ENCODE data around the gene ZFP69. TPM values are rescaled to one million over a fixed set of nuclear protein-coding genes. Genes with fewer than 3 reads are reported as not detected.

The ZFP69 gene
- total RNA-seq, 2 experiments from 2014 or later: 4.3 to 5.6 TPM

DNA sequence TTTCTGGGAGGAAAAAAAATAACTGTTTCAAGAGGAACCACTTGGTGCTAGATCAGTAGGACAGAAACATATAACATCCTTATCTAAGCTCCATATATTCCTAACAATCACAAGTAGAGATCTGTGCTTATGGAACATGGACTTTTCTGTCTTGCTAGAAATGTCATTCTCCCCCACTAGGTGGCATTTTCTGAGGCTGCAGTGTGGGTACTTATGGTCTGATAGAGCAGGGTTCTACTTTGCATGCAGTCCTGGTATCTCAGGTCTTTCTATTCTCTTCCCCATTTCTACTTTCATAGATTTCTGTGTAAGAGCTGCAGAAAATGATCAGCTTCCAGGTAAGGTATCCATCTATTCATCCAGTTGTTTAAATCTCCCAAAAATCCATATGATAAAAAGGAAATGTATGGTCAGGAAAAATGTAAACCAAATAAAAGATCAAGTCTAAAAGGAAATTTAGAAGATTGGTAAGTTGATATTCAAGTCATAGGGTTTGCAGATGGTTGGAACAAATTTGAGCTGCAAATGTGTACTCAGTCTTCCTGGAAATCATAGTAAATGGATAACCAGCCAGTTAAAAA lies 55.8 kb downstream of the ZFP69 start:
- TF ChIP-seq, protein P1, sequence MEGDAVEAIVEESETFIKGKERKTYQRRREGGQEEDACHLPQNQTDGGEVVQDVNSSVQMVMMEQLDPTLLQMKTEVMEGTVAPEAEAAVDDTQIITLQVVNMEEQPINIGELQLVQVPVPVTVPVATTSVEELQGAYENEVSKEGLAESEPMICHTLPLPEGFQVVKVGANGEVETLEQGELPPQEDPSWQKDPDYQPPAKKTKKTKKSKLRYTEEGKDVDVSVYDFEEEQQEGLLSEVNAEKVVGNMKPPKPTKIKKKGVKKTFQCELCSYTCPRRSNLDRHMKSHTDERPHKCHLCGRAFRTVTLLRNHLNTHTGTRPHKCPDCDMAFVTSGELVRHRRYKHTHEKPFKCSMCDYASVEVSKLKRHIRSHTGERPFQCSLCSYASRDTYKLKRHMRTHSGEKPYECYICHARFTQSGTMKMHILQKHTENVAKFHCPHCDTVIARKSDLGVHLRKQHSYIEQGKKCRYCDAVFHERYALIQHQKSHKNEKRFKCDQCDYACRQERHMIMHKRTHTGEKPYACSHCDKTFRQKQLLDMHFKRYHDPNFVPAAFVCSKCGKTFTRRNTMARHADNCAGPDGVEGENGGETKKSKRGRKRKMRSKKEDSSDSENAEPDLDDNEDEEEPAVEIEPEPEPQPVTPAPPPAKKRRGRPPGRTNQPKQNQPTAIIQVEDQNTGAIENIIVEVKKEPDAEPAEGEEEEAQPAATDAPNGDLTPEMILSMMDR (conservative IDR thresholded peaks at IDR 0.05; ENCODE audit: low read length): peak; percentile 95
- TF ChIP-seq EZH2phosphoT487 (IDR thresholded peaks at IDR 0.05; ENCODE audit: borderline replicate concordance, low read depth, low read length): no peak
- H3K36me3 ChIP-seq (ENCODE audit: insufficient read depth, low read length): peaks cover 13% of the 10 kb centered on the region
- H3K4me1 ChIP-seq (ENCODE audit: insufficient read depth, low read length, poor library complexity, severe bottlenecking): peaks cover 15% of the 10 kb centered on the region
- peak overlapping the region; percentile 81 for H3K4me3 ChIP-seq (ENCODE audit: low read depth, low read length, poor library complexity, severe bottlenecking)
- intact Hi-C loops (cut with micrococcal nuclease; ENCODE audit: unreplicated experiment): loop anchor here (5.0 kb wide), 1 partner anchor 179 kb away; no protein-coding TSS in a partner anchor
- DNase-seq (ENCODE audit: low spot score): peak; percentile 80
- H4K20me1 ChIP-seq (ENCODE audit: insufficient read depth, low read length): no peaks in the 10 kb centered on the region
- peak overlapping the region; percentile 96 for H3K4me2 ChIP-seq (ENCODE audit: low read length)
- no peaks in the 10 kb centered on the region for H3K79me2 ChIP-seq (ENCODE audit: insufficient read depth, low read depth, low read length)
- ChIA-PET CTCF (ENCODE audit: unreplicated experiment) (interaction anchor here (0.5 to 1.0 kb wide), 2 partner anchors 417 to 420 kb away, joined by 3 to 4 read pairs; no protein-coding TSS in a partner anchor), POLR2A (interaction anchor here (0.5 to 1.9 kb wide), 12 partner anchors 22 to 687 kb away, joined by 3 to 9 read pairs (median 4); partner anchors contain the start of genes EXO5 and RIMS3)
- peak overlapping the region; percentile 16 for H3K27ac ChIP-seq (ENCODE audit: low read depth, low read length, poor library complexity, severe bottlenecking)
- peak overlapping the region; percentile 100 for H2AFZ ChIP-seq (ENCODE audit: low read length)
- H3K9me3 ChIP-seq (ENCODE audit: low read length): no peaks in the 10 kb centered on the region
- BruUV-seq (replicated peaks): no TSS peak
- H3K9me2 ChIP-seq (ENCODE audit: insufficient read depth, low read length): no peaks in the 10 kb centered on the region

DNA sequence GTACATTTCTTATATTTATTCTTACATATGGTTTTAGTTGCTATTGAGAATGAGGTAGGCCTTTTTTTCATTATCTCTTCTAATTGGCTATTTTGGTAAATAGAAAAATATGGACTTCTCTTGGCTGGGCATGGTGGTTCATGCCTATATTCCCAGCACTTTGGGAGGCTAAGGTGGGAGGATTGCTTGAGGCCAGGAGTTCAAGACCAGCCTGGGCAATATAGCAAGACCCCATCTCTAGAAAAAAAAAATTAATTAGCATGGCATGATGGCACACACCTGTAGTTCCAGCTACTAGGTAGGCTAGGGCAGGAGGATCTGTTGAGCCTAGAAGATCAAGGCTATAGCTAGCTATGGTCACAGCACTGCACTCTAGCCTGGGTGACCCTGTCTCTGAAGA lies 57.5 kb downstream of the ZFP69 start:
- no peak for DNase-seq (ENCODE audit: low spot score)
- Histone ChIP-seq H3K4me3 (ENCODE audit: low read depth, low read length, poor library complexity, severe bottlenecking) (no peak overlapping the region), H3K4me2 (ENCODE audit: low read length) (no peak overlapping the region), H4K20me1 (ENCODE audit: insufficient read depth, low read length) (no peaks in the 10 kb centered on the region), H3K27ac (ENCODE audit: low read depth, low read length, poor library complexity, severe bottlenecking) (no peak overlapping the region), H3K9me3 (ENCODE audit: low read length) (no peaks in the 10 kb centered on the region), H3K79me2 (ENCODE audit: insufficient read depth, low read depth, low read length) (no peaks in the 10 kb centered on the region), H2AFZ (ENCODE audit: low read length) (no peak overlapping the region), H3K9me2 (ENCODE audit: insufficient read depth, low read length) (no peaks in the 10 kb centered on the region), H3K4me1 (ENCODE audit: insufficient read depth, low read length, poor library complexity, severe bottlenecking) (peaks cover 15% of the 10 kb centered on the region), H3K36me3 (ENCODE audit: insufficient read depth, low read length) (peaks cover 13% of the 10 kb centered on the region)
- no TSS peak for BruUV-seq (replicated peaks)
- TF ChIP-seq EZH2phosphoT487 (IDR thresholded peaks at IDR 0.05; ENCODE audit: borderline replicate concordance, low read depth, low read length): no peak
- TF ChIP-seq, protein P1 (conservative IDR thresholded peaks at IDR 0.05; ENCODE audit: low read length): no peak
- CTCF ChIA-PET (ENCODE audit: unreplicated experiment): no interaction called here
- POLR2A ChIA-PET: no interaction called here
- intact Hi-C loops (cut with micrococcal nuclease; ENCODE audit: unreplicated experiment): loop anchor here (5.0 kb wide), 1 partner anchor 178 kb away; no protein-coding TSS in a partner anchor

DNA sequence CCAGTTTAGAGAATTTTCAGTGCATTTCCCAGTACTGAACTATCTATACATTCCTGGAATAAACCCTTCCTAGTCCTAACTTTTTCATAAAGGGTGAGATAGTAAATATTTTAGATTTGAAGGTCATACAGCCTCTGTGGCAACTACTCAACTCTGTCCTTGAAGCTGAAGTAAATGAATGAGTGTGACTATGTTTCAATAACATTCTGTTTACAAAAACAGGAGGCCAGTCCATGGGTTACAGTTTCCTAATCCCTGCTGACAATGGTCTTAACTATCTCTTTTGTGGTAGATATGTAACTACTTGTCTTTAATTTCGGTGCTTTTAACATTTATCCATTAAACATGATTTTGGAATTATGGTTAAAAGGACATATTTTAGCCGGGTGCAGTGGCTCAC lies 58.6 kb downstream of the ZFP69 start:
- Histone ChIP-seq H3K79me2 (ENCODE audit: insufficient read depth, low read depth, low read length) (no peaks in the 10 kb centered on the region), H2AFZ (ENCODE audit: low read length) (no peak overlapping the region), H3K4me2 (ENCODE audit: low read length) (no peak overlapping the region), H3K4me3 (ENCODE audit: low read depth, low read length, poor library complexity, severe bottlenecking) (no peak overlapping the region), H4K20me1 (ENCODE audit: insufficient read depth, low read length) (no peaks in the 10 kb centered on the region), H3K27ac (ENCODE audit: low read depth, low read length, poor library complexity, severe bottlenecking) (no peak overlapping the region), H3K9me2 (ENCODE audit: insufficient read depth, low read length) (no peaks in the 10 kb centered on the region), H3K4me1 (ENCODE audit: insufficient read depth, low read length, poor library complexity, severe bottlenecking) (peaks cover 15% of the 10 kb centered on the region), H3K9me3 (ENCODE audit: low read length) (no peaks in the 10 kb centered on the region), H3K36me3 (ENCODE audit: insufficient read depth, low read length) (peaks cover 13% of the 10 kb centered on the region)
- CTCF ChIA-PET (ENCODE audit: unreplicated experiment): no interaction called here
- BruUV-seq (replicated peaks): no TSS peak
- POLR2A ChIA-PET: interaction anchor here (0.7 kb wide), 2 partner anchors 218 to 503 kb away, joined by 3 to 4 read pairs; no protein-coding TSS in a partner anchor
- TF ChIP-seq EZH2phosphoT487 (IDR thresholded peaks at IDR 0.05; ENCODE audit: borderline replicate concordance, low read depth, low read length): no peak
- TF ChIP-seq, protein P1 (conservative IDR thresholded peaks at IDR 0.05; ENCODE audit: low read length): no peak
- intact Hi-C loops (cut with micrococcal nuclease; ENCODE audit: unreplicated experiment): no loop called here
- no peak for DNase-seq (ENCODE audit: low spot score)

Data from OCI-LY7 (cell line).